Natural killer cell (primary cell): ENCODE measurements around the gene KIAA0513. TPM values are rescaled to one million over a fixed set of nuclear protein-coding genes. Genes with fewer than 3 reads are reported as not detected.

Experiments used
- ATAC-seq, 3 donors: fragments of 150-1000 bp in 2 of 3; fragments of 200-7000 bp in 1 of 3; cut with Tn5 transposase; 1 replicate in 1 of 3; 2 replicates in 2 of 3; pipeline ENCODE4 v1.10.0; 2021; ENCODE audit warnings: mild to moderate bottlenecking in 2 of 3, moderate library complexity in 2 of 3
- DNase-seq, 2 donors: peaks; one replicate each; pipeline versions ENCODE4 v3.0.0 to v3.0.0-alpha.2; 2013 to 2021; ENCODE audit warnings: mixed read lengths in 1 of 2
- H3K27ac ChIP-seq: one replicate; pipeline ENCODE4 v1.5.1; 2013; ENCODE audit warnings: mild to moderate bottlenecking, low read length
- H3K27me3 ChIP-seq: one replicate; pipeline ENCODE4 v1.6.1; 2013; ENCODE audit warnings: low read length; ENCODE audit not compliant: control insufficient read depth, insufficient read depth
- H3K36me3 ChIP-seq: one replicate; pipeline ENCODE4 v1.6.1; 2013; ENCODE audit warnings: low read length; ENCODE audit not compliant: control insufficient read depth, insufficient read depth
- H3K4me1 ChIP-seq: one replicate; pipeline ENCODE4 v1.6.1; 2013; ENCODE audit warnings: low read length; ENCODE audit not compliant: control insufficient read depth, insufficient read depth
- H3K4me3 ChIP-seq: one replicate; pipeline ENCODE4 v1.5.1; 2013; ENCODE audit warnings: low read length
- H3K9me3 ChIP-seq: one replicate; pipeline ENCODE4 v1.6.1; 2013; ENCODE audit warnings: low read length; ENCODE audit not compliant: control insufficient read depth, insufficient read depth
- H3K27ac Mint-ChIP-seq, 2 donors: one replicate each; pipeline ENCODE4 v1.8.0; 2022; ENCODE audit warnings: mild to moderate bottlenecking in 2 of 2, mixed read lengths in 2 of 2, moderate library complexity in 1 of 2
- H3K27me3 Mint-ChIP-seq, 2 donors: one replicate each; pipeline ENCODE4 v1.8.0; 2022; ENCODE audit warnings: low read depth in 2 of 2, mixed read lengths in 2 of 2
- H3K36me3 Mint-ChIP-seq: one replicate; pipeline ENCODE4 v1.8.0; 2022; ENCODE audit warnings: mixed read lengths
- H3K4me1 Mint-ChIP-seq, 2 donors: one replicate each; pipeline ENCODE4 v1.8.0; 2022; ENCODE audit warnings: mixed read lengths in 2 of 2
- H3K4me3 Mint-ChIP-seq: one replicate; pipeline ENCODE4 v1.8.0; 2022; ENCODE audit warnings: mild to moderate bottlenecking, moderate library complexity, mixed read lengths
- H3K9me3 Mint-ChIP-seq, 2 donors: one replicate each; pipeline ENCODE4 v1.8.0; 2022; ENCODE audit warnings: mixed read lengths in 2 of 2
- CTCF ChIP-seq: fragments of 200-600 bp; IDR thresholded peaks from one replicate; pipeline ENCODE4 v1.8.0; 2022; ENCODE audit warnings: antibody characterized with exemption
- WGBS: methylation state at CpG from one replicate; pipeline ENCODE4 v1.1.7; 2013; ENCODE audit warnings: missing lambda C conversion rate; ENCODE audit not compliant: insufficient coverage; 5-methylcytosine and 5-hydroxymethylcytosine counted together
- intact Hi-C: fragments of 100-400 bp; cut with micrococcal nuclease; formaldehyde crosslinking; loops from one replicate; pipeline ENCODE4 v1.14.2; 2022
- total RNA-seq, 4 donors: library from RNA; stranded (reverse); fragments of 120-200 nt in 1 of 4; gene quantifications; one replicate each; pipeline versions ENCODE4 v1.2.3 to v1.2.4, GENCODE V29; 2013 to 2022

Gene KIAA0513
- total RNA-seq, 3 donors from 2014 or later (not counting 1 experiment from before 2014, with no cell fraction given), result 7.9 to 17.7 (median 12.1) TPM

GRCh38 chr16:85137323-85138072 lies 109.9 kb downstream of the KIAA0513 start:
- no peak for TF ChIP-seq CTCF
- intact Hi-C loops, result no loop called here
- ATAC-seq (no peak), DNase-seq (no peak)
- peaks cover 4% of the 10 kb centered on the region for H3K27me3 ChIP-seq
- H3K27ac Mint-ChIP-seq, result no peak overlapping the region
- no peak overlapping the region for H3K4me3 ChIP-seq
- H3K27me3 Mint-ChIP-seq, result peaks cover 27% of the 10 kb centered on the region in 2 donors
- peak overlapping the region; percentile 13 for H3K4me3 Mint-ChIP-seq
- H3K36me3 ChIP-seq, result no peaks in the 10 kb centered on the region
- H3K9me3 Mint-ChIP-seq, result no peaks in the 10 kb centered on the region
- H3K4me1 Mint-ChIP-seq, result peaks cover 22 to 32% of the 10 kb centered on the region in 2 donors
- no peaks in the 10 kb centered on the region for H3K9me3 ChIP-seq
- H3K36me3 Mint-ChIP-seq, result no peaks in the 10 kb centered on the region
- WGBS, result 12% methylated on average over 29 of the region's 29 CpGs
- H3K4me1 ChIP-seq, result peaks cover 44% of the 10 kb centered on the region
- no peak overlapping the region for H3K27ac ChIP-seq

DNA sequence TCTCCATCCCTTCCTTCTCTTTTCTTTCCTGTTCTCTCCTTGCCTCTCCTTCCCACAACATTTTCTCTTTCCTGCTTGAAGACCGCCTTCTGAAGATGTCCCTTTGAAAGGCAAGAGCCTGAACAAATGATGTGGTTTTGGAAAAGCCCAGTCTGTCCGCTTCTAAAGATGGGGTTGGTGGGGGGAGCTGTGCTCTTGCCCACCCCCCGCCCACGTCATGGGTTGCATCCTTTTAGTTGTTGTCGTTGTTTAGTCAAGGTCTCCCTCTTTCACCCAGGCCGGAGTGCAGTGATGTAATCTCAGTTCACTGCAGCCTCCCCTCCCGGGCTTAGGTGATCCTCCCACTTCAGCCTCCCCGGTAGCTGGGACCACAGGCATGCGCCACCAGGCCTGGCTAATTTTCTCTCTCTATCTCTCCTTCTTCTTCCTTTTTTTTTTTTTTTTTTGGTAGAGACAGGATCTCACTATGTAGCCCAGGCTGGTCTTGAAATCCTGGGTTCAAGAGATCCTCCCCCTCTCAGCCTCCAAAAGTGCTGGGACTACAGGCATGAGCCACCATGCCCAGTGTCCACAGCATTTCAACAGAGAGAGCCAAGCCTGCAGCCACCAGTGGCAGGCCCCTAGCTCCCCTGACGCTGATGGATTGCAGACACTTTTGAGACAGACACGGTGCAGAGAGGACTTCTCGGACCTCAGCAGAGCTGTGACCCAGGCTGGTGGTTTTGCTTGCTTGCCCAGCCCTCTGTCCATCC lies 110.7 kb downstream of the KIAA0513 start:
- intact Hi-C loops, result no loop called here
- H3K4me1 ChIP-seq, result peaks cover 52% of the 10 kb centered on the region
- H3K4me3 Mint-ChIP-seq, result peak overlapping the region; percentile 13
- ATAC-seq (no peak), DNase-seq (no peak)
- H3K4me1 Mint-ChIP-seq, result peaks cover 30 to 39% of the 10 kb centered on the region in 2 donors
- no peak overlapping the region for H3K4me3 ChIP-seq
- H3K36me3 Mint-ChIP-seq, result no peaks in the 10 kb centered on the region
- H3K9me3 Mint-ChIP-seq, result no peaks in the 10 kb centered on the region
- TF ChIP-seq CTCF, result no peak
- H3K27me3 Mint-ChIP-seq, result peaks cover 27% of the 10 kb centered on the region in 2 donors
- H3K27ac Mint-ChIP-seq, result no peak overlapping the region
- WGBS, result 85% methylated on average over 12 of the region's 12 CpGs
- H3K27me3 ChIP-seq, result peaks cover 4% of the 10 kb centered on the region
- no peak overlapping the region for H3K27ac ChIP-seq
- H3K36me3 ChIP-seq, result no peaks in the 10 kb centered on the region
- no peaks in the 10 kb centered on the region for H3K9me3 ChIP-seq

DNA sequence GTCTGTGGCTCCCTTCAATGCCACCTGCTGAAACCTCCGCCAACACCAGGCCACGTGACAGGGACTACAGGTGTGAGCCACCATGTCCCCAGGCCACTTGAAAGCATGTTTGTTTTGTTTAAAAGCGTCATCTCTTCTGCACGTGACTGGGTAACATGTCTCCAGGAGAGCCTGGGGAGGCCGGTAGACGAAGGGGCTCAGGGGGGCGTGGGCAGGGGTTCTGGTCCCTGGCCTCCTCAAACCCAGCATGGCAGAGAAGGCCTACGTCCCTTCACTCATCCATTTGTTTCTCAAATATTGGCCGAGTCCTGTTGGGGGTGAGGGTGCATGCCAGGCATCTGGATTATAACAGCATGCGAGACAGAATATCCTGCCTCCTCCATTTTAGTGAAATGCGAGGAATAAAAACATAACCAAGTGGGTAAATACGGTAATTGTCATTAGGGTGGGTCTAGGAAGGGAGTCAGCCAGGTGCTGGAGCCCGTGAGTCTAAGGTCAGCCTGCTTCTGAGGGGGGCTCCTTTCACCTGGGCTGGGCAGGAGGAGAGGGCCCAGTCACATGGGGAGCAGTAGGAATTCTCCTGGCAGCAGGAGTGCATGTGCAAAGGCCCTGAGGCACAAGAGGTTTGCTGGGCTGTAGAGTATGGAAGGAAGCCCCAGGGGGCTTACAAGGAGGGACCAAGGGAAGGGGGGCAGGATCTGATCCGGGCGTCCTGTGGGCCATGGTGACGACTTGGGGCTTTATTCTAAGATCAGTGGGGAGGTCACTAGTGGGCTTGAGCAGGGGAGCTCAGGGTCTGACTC lies 111.4 kb downstream of the KIAA0513 start:
- DNase-seq (no peak), ATAC-seq (no peak)
- Mint-ChIP-seq H3K27ac (no peak overlapping the region), H3K4me3 (no peak overlapping the region), H3K27me3 (peaks cover 27 to 30% of the 10 kb centered on the region in 2 donors), H3K4me1 (peaks cover 30 to 39% of the 10 kb centered on the region in 2 donors), H3K9me3 (no peaks in the 10 kb centered on the region), H3K36me3 (no peaks in the 10 kb centered on the region)
- no peak overlapping the region for H3K27ac ChIP-seq
- H3K9me3 ChIP-seq, result no peaks in the 10 kb centered on the region
- WGBS, result 82% methylated on average over 15 of the region's 16 CpGs
- no peaks in the 10 kb centered on the region for H3K36me3 ChIP-seq
- no peak for TF ChIP-seq CTCF
- peaks cover 58% of the 10 kb centered on the region for H3K4me1 ChIP-seq
- H3K27me3 ChIP-seq, result peaks cover 4% of the 10 kb centered on the region
- intact Hi-C loops, result no loop called here
- H3K4me3 ChIP-seq, result no peak overlapping the region
